ENCODE results near the gene ZNF98.

ZNF98 gene

DNA sequence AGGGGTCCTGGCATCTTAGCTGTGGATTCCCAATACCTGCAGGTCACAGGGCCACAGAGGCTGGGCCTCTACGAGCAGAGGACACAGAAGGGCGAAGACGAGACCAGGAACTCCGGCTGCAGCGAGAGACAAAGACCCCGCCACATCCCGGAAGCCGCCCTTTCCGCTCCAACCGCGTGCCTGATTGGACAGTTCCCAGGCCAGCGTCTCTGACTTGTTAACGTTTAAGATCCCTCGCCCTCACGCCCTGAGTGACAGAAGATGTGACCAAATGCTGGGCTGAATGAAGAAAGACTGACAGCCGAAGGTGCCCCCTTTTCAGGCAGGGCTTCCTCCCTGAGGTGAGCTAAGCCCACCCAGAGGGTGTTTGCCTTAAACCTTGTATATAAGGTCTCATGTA lies at the start of gene ZNF98:
Gene ZNF98, minus strand, starts transcription at position 136 of the 400 bp plus-strand sequence. Its CDS starts 122 bp downstream, at position 14.
- no peak for FAIRE-seq

DNA sequence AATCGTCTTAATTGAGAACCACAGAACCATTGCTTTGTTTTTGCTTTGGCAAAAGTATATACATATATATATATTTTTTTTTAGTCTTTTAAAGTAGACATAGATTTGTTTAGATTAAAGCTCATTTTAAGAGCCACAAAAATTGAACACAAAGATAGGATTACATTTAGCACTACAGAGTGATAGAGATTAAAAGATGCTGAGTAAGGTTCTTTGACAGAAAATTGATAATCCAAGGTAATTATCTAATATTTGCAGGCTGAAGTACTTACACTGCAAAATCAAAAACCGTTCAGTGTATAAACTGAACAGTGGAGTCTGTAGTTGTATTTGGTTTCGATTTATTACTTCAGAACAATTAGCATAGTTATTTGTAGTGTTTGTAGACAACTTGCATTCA lies 24.5 kb upstream of the ZNF98 start:
- no peak for FAIRE-seq

DNA sequence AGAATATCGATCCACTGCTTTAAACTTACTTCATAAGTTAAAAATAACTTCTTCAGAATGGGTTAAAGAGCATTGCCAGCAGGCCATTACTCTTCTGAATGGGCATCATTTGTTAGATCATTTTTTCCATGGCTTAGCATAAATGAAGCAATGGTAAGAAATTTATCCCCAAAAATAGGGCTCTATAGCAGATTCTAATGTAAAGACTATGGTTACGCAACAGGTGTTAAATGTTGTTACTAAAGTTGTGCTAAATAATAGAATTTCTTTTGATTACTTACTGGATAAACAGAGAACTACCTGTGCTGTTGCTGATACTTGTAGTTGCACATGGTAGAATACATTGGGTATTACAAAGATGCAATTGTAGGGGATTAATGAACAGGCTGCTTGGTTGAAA lies 15.9 kb upstream of the ZNF98 start:
- FAIRE-seq, result no peak

DNA sequence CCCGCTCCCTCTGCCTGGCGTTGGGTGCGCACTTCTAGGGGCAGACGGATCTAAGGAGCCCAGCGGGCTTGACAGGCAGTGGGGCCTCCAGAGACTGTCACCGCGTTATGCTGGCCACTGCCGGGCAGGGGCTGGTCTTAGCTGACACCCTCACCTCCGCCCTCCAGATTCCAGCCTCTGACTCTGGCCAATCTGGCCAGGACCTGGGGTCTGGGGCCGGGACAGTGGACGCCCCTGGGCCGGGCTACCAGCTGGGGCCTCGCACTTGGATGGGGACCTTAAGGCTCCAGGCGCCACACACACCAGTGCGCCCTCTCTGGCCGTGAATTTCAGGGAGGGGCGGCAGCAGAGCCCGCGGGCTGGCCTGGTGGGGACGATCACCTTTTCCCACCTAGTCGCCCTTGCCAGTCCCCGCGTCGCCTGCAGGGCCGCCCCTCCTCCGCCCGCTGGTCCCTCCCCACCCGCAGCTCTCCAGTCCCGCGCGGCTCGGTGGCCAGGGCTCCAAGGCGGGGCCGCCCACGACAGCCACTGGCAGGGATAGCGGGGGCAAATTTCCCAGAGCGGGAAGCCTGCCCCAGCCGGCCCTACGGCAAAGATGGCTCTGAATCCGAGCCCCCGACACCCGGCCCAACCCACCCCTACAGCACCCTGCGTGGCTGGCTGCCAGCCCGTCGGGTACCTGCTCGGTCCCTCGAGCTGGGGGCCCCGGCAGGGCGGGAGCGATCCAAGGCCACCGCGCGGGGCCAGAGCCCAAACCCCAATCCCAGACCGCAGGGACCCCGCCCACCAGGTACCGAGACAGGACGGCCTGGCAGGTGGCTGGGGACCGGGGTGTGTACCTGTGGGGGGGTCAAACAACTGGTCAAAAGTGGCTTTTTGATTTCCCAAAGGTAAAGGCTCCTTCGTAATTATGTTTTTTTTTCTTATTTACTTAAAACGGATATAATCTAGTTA lies 6.1 kb upstream of the ZNF98 start:
- no peak for FAIRE-seq

DNA sequence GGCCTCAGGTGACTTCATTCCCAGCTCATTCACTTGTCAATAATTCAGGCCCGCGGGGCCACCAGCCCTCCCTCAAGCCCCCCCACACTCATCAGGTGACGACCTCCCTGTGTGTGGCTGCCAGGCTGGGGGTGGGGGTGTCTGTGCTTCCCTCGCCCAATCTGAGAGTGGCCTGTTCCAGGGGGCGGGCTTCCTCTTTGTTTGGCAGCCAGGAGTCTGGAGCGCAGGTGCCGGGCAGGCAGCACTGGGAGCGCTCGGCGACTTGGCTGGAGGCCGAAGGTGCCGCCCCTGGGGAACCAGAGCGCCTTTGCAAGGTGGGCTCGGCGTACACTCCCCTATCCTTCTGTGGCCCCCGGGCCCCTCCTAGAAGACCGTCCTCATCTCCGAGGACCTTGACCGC lies 5.4 kb upstream of the ZNF98 start:
- no peak for FAIRE-seq

DNA sequence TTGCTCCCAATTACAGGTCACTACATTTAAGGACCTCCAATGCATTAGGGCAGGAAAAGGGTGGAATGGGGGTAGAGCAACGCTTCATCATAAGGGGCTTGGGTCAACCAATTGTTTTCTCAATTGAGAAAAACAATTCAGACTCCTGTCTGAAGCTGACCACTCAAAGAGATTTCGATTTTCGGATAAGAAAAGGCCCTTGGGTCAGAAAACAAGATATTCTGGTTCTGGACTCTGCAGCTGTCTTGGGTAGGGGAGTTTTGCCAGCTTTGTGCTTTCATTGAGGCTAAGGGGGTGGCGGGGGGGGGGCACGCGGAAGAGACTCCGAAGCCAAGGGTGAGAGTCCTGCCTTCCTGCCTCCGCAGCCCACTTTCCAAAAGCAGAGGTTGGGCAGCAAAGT lies 4.8 kb upstream of the ZNF98 start:
- FAIRE-seq, result no peak

DNA sequence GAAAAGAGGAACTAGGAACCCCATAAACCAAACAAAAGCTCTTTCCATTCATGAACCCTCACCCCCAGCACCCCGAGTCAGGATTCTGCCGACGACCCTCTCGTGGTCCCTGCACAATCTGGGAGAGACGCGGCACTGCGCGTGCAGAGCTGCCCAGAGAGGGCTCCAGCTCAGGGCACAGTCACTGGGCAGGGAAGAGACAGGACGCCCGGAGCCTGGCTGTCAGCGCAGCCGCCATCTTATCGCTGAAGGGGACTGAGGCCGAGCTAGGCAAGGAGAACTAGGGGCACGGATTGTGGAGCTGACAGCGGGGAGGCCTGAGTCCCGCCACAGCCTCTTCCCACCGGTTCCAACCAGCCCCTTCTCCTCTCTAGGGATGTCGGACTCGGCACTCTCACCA lies 349 bp downstream of the ZNF98 start:
- FAIRE-seq, result no peak

DNA sequence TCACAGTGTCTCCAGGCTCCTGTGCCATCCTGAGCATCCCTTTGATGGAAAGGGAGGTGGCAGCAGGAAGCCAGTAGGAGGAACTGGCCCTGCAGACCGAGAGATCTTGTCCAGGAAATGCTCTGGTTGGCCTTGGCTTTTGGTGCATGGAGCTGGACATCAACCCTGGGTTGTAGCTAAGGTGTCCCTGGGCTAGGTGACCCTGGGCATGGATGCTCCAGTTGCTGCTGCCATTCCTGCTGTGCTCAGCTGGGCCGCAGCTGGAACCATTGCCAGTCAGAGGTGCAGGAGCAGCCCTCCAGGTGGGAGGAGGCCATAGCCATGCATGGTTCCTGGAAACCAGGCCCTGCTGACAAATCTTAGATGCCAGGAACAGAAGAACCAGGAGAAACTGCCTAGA lies 67.5 kb downstream of the ZNF98 start:
- no peak for FAIRE-seq

Data from TTC549 (cell line).